T-cell (primary cell): ENCODE measurements around the gene SEPTIN7. TPM values are rescaled to one million over a fixed set of nuclear protein-coding genes. Genes with fewer than 3 reads are reported as not detected.

Source experiments
- ATAC-seq, 4 experiments: fragments of 200-7000 bp in 3 of 4; fragments of 150-1000 bp in 1 of 4; cut with Tn5 transposase; replicated peaks in 1 of 4; 1 replicate in 3 of 4; 2 replicates in 1 of 4; pipeline ENCODE4 v1.10.0; 2021; ENCODE audit warnings: moderate library complexity in 3 of 4, mild to moderate bottlenecking in 2 of 4, moderate number of reproducible peaks in 1 of 4
- CTCF ChIA-PET, 2 donors: fragments of 300-600 bp; sonication (Branson Sonifier 250); formaldehyde crosslinking; loops; one replicate each; lab custom pipeline; 2022; ENCODE audit warnings: antibody characterized with exemption in 2 of 2; lab: Charles Lee
- POLR2A ChIA-PET, 2 donors: fragments of 300-600 bp; sonication (Branson Sonifier 250); formaldehyde crosslinking; loops; one replicate each; lab custom pipeline; 2022; ENCODE audit warnings: antibody characterized with exemption in 2 of 2; lab: Charles Lee
- DNase-seq, 35 experiments: peaks; one replicate each; pipeline versions ENCODE4 v3.0.0 to v3.0.0-alpha.2; 2013 to 2023
- H3K27ac ChIP-seq: one replicate; pipeline ENCODE4 v1.5.1; 2013; ENCODE audit warnings: low read length
- H3K27me3 ChIP-seq, 2 experiments: replicated peaks in 1 of 2; 1 replicate in 1 of 2; 2 replicates in 1 of 2; pipeline versions ENCODE4 v1.6.1 to v1.7.0; 2013; ENCODE audit warnings: low read length in 1 of 2, mixed read lengths in 1 of 2; ENCODE audit not compliant: control insufficient read depth in 2 of 2, insufficient read depth in 2 of 2; ENCODE audit errors: extremely low read depth in 1 of 2
- H3K36me3 ChIP-seq, 2 donors: 1 replicate in 1 of 2; 2 replicates in 1 of 2; pipeline versions ENCODE4 v1.6.1 to v1.7.0; 2013; ENCODE audit warnings: low read length in 1 of 2; ENCODE audit not compliant: control insufficient read depth in 2 of 2, insufficient read depth in 1 of 2; ENCODE audit errors: extremely low read depth in 1 of 2
- H3K4me1 ChIP-seq, 2 experiments: 1 replicate in 1 of 2; 2 replicates in 1 of 2; pipeline versions ENCODE4 v1.6.1 to v1.7.0; 2013; ENCODE audit warnings: low read length in 2 of 2, mixed read lengths in 1 of 2; ENCODE audit not compliant: insufficient read depth in 2 of 2, control insufficient read depth in 1 of 2; ENCODE audit errors: extremely low read depth in 1 of 2
- H3K4me3 ChIP-seq, 2 donors: 1 replicate in 1 of 2; 2 replicates in 1 of 2; pipeline versions ENCODE4 v1.5.1 to v1.7.0; 2013; ENCODE audit warnings: mild to moderate bottlenecking in 2 of 2, low read length in 1 of 2, moderate library complexity in 1 of 2; ENCODE audit not compliant: control insufficient read depth in 1 of 2; ENCODE audit errors: extremely low read depth in 1 of 2
- H3K9me3 ChIP-seq: 2 replicates; pipeline ENCODE4 v1.7.0; 2013
- H3K27ac Mint-ChIP-seq, 2 donors: one replicate each; pipeline ENCODE4 v1.8.0; 2020 to 2021; ENCODE audit warnings: mild to moderate bottlenecking in 2 of 2, mixed read lengths in 2 of 2
- H3K27me3 Mint-ChIP-seq, 2 donors: one replicate each; pipeline ENCODE4 v1.8.0; 2021 to 2022; ENCODE audit warnings: mixed read lengths in 2 of 2
- H3K36me3 Mint-ChIP-seq: one replicate; pipeline ENCODE4 v1.8.0; 2021; ENCODE audit warnings: mixed read lengths
- H3K4me1 Mint-ChIP-seq, 3 donors: one replicate each; pipeline ENCODE4 v1.8.0; 2020 to 2022; ENCODE audit warnings: mixed read lengths in 3 of 3, mild to moderate bottlenecking in 1 of 3
- H3K4me3 Mint-ChIP-seq, 3 donors: one replicate each; pipeline ENCODE4 v1.8.0; 2020 to 2022; ENCODE audit warnings: mild to moderate bottlenecking in 3 of 3, mixed read lengths in 3 of 3, moderate library complexity in 3 of 3
- H3K9me3 Mint-ChIP-seq, 3 donors: one replicate each; pipeline ENCODE4 v1.8.0; 2020 to 2022; ENCODE audit warnings: mixed read lengths in 3 of 3
- WGBS: methylation state at CpG from one replicate; pipeline ENCODE4 v1.1.5; 2013; ENCODE audit warnings: missing lambda C conversion rate; ENCODE audit not compliant: insufficient coverage; 5-methylcytosine and 5-hydroxymethylcytosine counted together
- total RNA-seq, 35 experiments: library from RNA in 6 of 35; stranded (reverse) in 6 of 35; fragments of 120-200 nt in 1 of 35; gene quantifications; one replicate each; pipeline versions ENCODE4 v1.2.1 to v1.2.4 and lab custom pipeline; 2013 to 2026

Gene SEPTIN7
- total RNA-seq, 5 donors from 2014 or later (not counting 1 experiment from before 2014, with no cell fraction given), result 181 to 231 (median 200) TPM

GRCh38 chr7:35757574-35757973 is 43.3 kb upstream of the SEPTIN7 start:
- no peaks in the 10 kb centered on the region for H3K27me3 ChIP-seq
- H3K4me1 ChIP-seq, result peaks cover 0 to 2% of the 10 kb centered on the region in 2 experiments
- no peaks in the 10 kb centered on the region for H3K9me3 ChIP-seq
- no peak overlapping the region for H3K4me3 ChIP-seq
- ChIA-PET POLR2A (no interaction called here), CTCF (no interaction called here)
- Mint-ChIP-seq H3K4me1 (peaks cover 6 to 13% (median 7%) of the 10 kb centered on the region in 3 donors), H3K27ac (no peak overlapping the region), H3K9me3 (no peaks in the 10 kb centered on the region), H3K27me3 (no peaks in the 10 kb centered on the region), H3K36me3 (no peaks in the 10 kb centered on the region), H3K4me3 (no peak overlapping the region)
- H3K27ac ChIP-seq, result no peak overlapping the region
- no CpG with 5 or more reads among the region's 3 CpGs for WGBS
- ATAC-seq (no peak), DNase-seq (no peak)
- H3K36me3 ChIP-seq, result no peaks in the 10 kb centered on the region

- no peaks in the 10 kb centered on the region for H3K9me3 Mint-ChIP-seq
- Histone ChIP-seq H3K4me1 (peaks cover 0 to 2% of the 10 kb centered on the region in 2 experiments), H3K36me3 (no peaks in the 10 kb centered on the region), H3K27me3 (no peaks in the 10 kb centered on the region), H3K9me3 (no peaks in the 10 kb centered on the region), H3K27ac (no peak overlapping the region), H3K4me3 (no peak overlapping the region)
- no peaks in the 10 kb centered on the region for H3K27me3 Mint-ChIP-seq
- no peak for ATAC-seq
- no peak overlapping the region for H3K4me3 Mint-ChIP-seq
- WGBS, result no CpG with 5 or more reads among the region's 2 CpGs
- H3K36me3 Mint-ChIP-seq, result no peaks in the 10 kb centered on the region
- ChIA-PET POLR2A (no interaction called here), CTCF (no interaction called here)
- no peak overlapping the region for H3K27ac Mint-ChIP-seq
- H3K4me1 Mint-ChIP-seq, result peaks cover 6 to 13% (median 7%) of the 10 kb centered on the region in 3 donors
- DNase-seq, result peak in 7 of 35 experiments; percentile 0 to 38 (median 3)
Measured at GRCh38 chr7:35758421-35758820, 42.4 kb upstream of the SEPTIN7 start.

- Mint-ChIP-seq H3K9me3 (no peaks in the 10 kb centered on the region), H3K4me1 (peaks cover 6 to 13% (median 7%) of the 10 kb centered on the region in 3 donors), H3K4me3 (no peak overlapping the region), H3K27ac (no peak overlapping the region), H3K27me3 (no peaks in the 10 kb centered on the region), H3K36me3 (no peaks in the 10 kb centered on the region)
- no peaks in the 10 kb centered on the region for H3K36me3 ChIP-seq
- DNase-seq (no peak), ATAC-seq (no peak)
- ChIA-PET CTCF (interaction anchor here in 1 of 2 donors (0.7 kb wide), 1 partner anchor 47 kb away, joined by 3 read pairs; no protein-coding TSS in a partner anchor), POLR2A (no interaction called here)
- no peaks in the 10 kb centered on the region for H3K27me3 ChIP-seq
- WGBS, result no CpG with 5 or more reads among the region's 7 CpGs
- no peaks in the 10 kb centered on the region for H3K9me3 ChIP-seq
- H3K27ac ChIP-seq, result no peak overlapping the region
- peaks cover 0 to 2% of the 10 kb centered on the region in 2 experiments for H3K4me1 ChIP-seq
- H3K4me3 ChIP-seq, result no peak overlapping the region
Measured at GRCh38 chr7:35760143-35760745, 40.6 kb upstream of the SEPTIN7 start.

- Histone ChIP-seq H3K4me3 (no peak overlapping the region), H3K36me3 (no peaks in the 10 kb centered on the region), H3K27me3 (no peaks in the 10 kb centered on the region), H3K9me3 (no peaks in the 10 kb centered on the region), H3K4me1 (peaks cover 0 to 2% of the 10 kb centered on the region in 2 experiments), H3K27ac (no peak overlapping the region)
- Mint-ChIP-seq H3K9me3 (peaks cover 0 to under 1% (median 0%) of the 10 kb centered on the region in 3 donors), H3K4me3 (no peak overlapping the region), H3K27ac (no peak overlapping the region), H3K27me3 (no peaks in the 10 kb centered on the region), H3K4me1 (peaks cover 6 to 13% (median 7%) of the 10 kb centered on the region in 3 donors), H3K36me3 (no peaks in the 10 kb centered on the region)
- DNase-seq (no peak), ATAC-seq (no peak)
- no CpG with 5 or more reads among the region's 4 CpGs for WGBS
- CTCF ChIA-PET, result no interaction called here
- POLR2A ChIA-PET, result no interaction called here
Measured at GRCh38 chr7:35761871-35762677, 38.8 kb upstream of the SEPTIN7 start.

- 100% methylated on average over 2 of the region's 3 CpGs for WGBS
- Histone ChIP-seq H3K36me3 (no peaks in the 10 kb centered on the region), H3K9me3 (no peaks in the 10 kb centered on the region), H3K27ac (no peak overlapping the region), H3K4me3 (no peak overlapping the region), H3K27me3 (no peaks in the 10 kb centered on the region), H3K4me1 (peaks cover 0 to 2% of the 10 kb centered on the region in 2 experiments)
- peaks cover 0 to 6% (median 0%) of the 10 kb centered on the region in 3 donors for H3K9me3 Mint-ChIP-seq
- peaks cover 6 to 9% (median 7%) of the 10 kb centered on the region in 3 donors for H3K4me1 Mint-ChIP-seq
- H3K27me3 Mint-ChIP-seq, result no peaks in the 10 kb centered on the region
- no peak overlapping the region for H3K4me3 Mint-ChIP-seq
- no peak overlapping the region for H3K27ac Mint-ChIP-seq
- ChIA-PET CTCF (interaction anchor here in 1 of 2 donors (0.6 kb wide), 1 partner anchor 40 kb away, joined by 6 read pairs; no protein-coding TSS in a partner anchor), POLR2A (no interaction called here)
- ATAC-seq, result no peak
- no peak for DNase-seq
- no peaks in the 10 kb centered on the region for H3K36me3 Mint-ChIP-seq
Measured at GRCh38 chr7:35762781-35763180, 38.1 kb upstream of the SEPTIN7 start.

GRCh38 chr7:35768346-35768745 is 32.5 kb upstream of the SEPTIN7 start:
- CTCF ChIA-PET, result interaction anchor here in 1 of 2 donors (0.6 kb wide), 1 partner anchor 364 kb away, joined by 6 read pairs; no protein-coding TSS in a partner anchor
- no peaks in the 10 kb centered on the region for H3K27me3 Mint-ChIP-seq

More at GRCh38 chr7:35768346-35768745, 32.5 kb upstream of the SEPTIN7 start:
- Mint-ChIP-seq H3K36me3 (no peaks in the 10 kb centered on the region), H3K4me3 (no peak overlapping the region), H3K9me3 (peaks cover 0 to 6% (median 0%) of the 10 kb centered on the region in 3 donors), H3K4me1 (no peaks in the 10 kb centered on the region), H3K27ac (no peak overlapping the region)
- H3K27me3 ChIP-seq, result no peaks in the 10 kb centered on the region
- no peaks in the 10 kb centered on the region for H3K4me1 ChIP-seq
- no peak for DNase-seq
- no peaks in the 10 kb centered on the region for H3K36me3 ChIP-seq
- ATAC-seq, result no peak
- H3K9me3 ChIP-seq, result no peaks in the 10 kb centered on the region
- H3K4me3 ChIP-seq, result no peak overlapping the region
- no peak overlapping the region for H3K27ac ChIP-seq
- POLR2A ChIA-PET, result no interaction called here
- WGBS, result 99% methylated on average over 14 of the region's 20 CpGs
